ENCODE data around the gene FNDC10. TPM values are rescaled to one million over a fixed set of nuclear protein-coding genes. Genes with fewer than 3 reads are reported as not detected.

FNDC10 gene
- 0.43 and 0.92 TPM in 2 replicates for total RNA-seq

GRCh38 chr1:1599935-1600860, at the start of gene FNDC10:
Gene FNDC10, minus strand, starts transcription at chr1:1600135. Its CDS starts 120 bp downstream, at chr1:1600015.

GRCh38 chr1:1631782-1632420, 32.0 kb upstream of the FNDC10 start, which contains the start of gene MMP23B:
Gene MMP23B, plus strand, starts transcription at chr1:1632173. Its CDS starts 46 bp downstream, at chr1:1632219.

GRCh38 chr1:1615256-1616044, 15.5 kb upstream of the FNDC10 start, which contains the start of gene MIB2:
Gene MIB2, plus strand, starts transcription at chr1:1615500. Its CDS starts 7,953 bp downstream, at chr1:1623453.

GRCh38 chr1:1574721-1575537, 25.0 kb downstream of the FNDC10 start, which contains the start of gene SSU72:
Gene SSU72, minus strand, starts transcription at chr1:1574863. Its CDS starts 306 bp downstream, at chr1:1574557.

Other genes with a start within 250 kb of the FNDC10 start
- gene MXRA8, start 241.6 kb downstream of the FNDC10 start, total RNA-seq, result 236 and 258 TPM in 2 replicates
- 93.0 and 96.6 TPM in 2 replicates for gene AURKAIP1, start 224.9 kb downstream of the FNDC10 start, total RNA-seq
- 103 and 153 TPM in 2 replicates for gene CCNL2, start 200.8 kb downstream of the FNDC10 start, total RNA-seq
- gene MRPL20, start 192.8 kb downstream of the FNDC10 start, total RNA-seq, result 95.4 and 96.7 TPM in 2 replicates
- gene ANKRD65, start 178.9 kb downstream of the FNDC10 start, total RNA-seq, result 0.28 and 0.46 TPM in 2 replicates
- gene VWA1, start 164.4 kb downstream of the FNDC10 start, total RNA-seq, result 2.8 and 3.7 TPM in 2 replicates
- gene ATAD3C, start 150.4 kb downstream of the FNDC10 start, total RNA-seq, result not detected in 2 replicates
- 12.8 TPM in 2 replicates for gene ATAD3B, start 128.4 kb downstream of the FNDC10 start, total RNA-seq
- 20.9 and 25.9 TPM in 2 replicates for gene ATAD3A, start 88.0 kb downstream of the FNDC10 start, total RNA-seq
- 2.1 and 3.3 TPM in 2 replicates for gene TMEM240, start 59.5 kb downstream of the FNDC10 start, total RNA-seq
- 43.2 and 77.1 TPM in 2 replicates for gene SSU72, start 25.3 kb downstream of the FNDC10 start, total RNA-seq
- gene MIB2, start 15.4 kb upstream of the FNDC10 start, total RNA-seq, result 67.7 and 103 TPM in 2 replicates
- gene MMP23B, start 32.0 kb upstream of the FNDC10 start, total RNA-seq, result 4.6 and 9.8 TPM in 2 replicates
- gene CDK11B, start 58.9 kb upstream of the FNDC10 start, total RNA-seq, result 5.7 and 10.1 TPM in 2 replicates
- 19.2 and 26.9 TPM in 2 replicates for gene SLC35E2B, start 92.7 kb upstream of the FNDC10 start, total RNA-seq
- 10.1 and 12.1 TPM in 2 replicates for gene CDK11A, start 124.2 kb upstream of the FNDC10 start, total RNA-seq
- gene NADK, start 178.3 kb upstream of the FNDC10 start, total RNA-seq, result 28.7 and 37.6 TPM in 2 replicates